GM21515 (cell line): Measurements from ENCODE around the gene ZNF79.
A peak's percentile ranks its signal among the peaks of the same experiment; 100 is the strongest.

Experiments used
- ATAC-seq: cut with Tn5 transposase; IDR thresholded peaks from one replicate; pipeline ENCODE4 v1.9.1; 2021; ENCODE audit not compliant: unreplicated experiment

The ZNF79 gene

GRCh38 chr9:127423476-127423933, 677 bp upstream of the ZNF79 start:
- ATAC-seq = no peak

GRCh38 chr9:127424676-127424999, 456 bp downstream of the ZNF79 start:
- no peak for ATAC-seq

GRCh38 chr9:127426756-127427155, 2.6 kb downstream of the ZNF79 start:
- ATAC-seq = no peak

GRCh38 chr9:127428348-127428747, 4.2 kb downstream of the ZNF79 start:
- ATAC-seq = no peak

- no peak for ATAC-seq
Observed at GRCh38 chr9:127430415-127430814, 6.2 kb downstream of the ZNF79 start.

- no peak for ATAC-seq
Observed at GRCh38 chr9:127437497-127438264, 13.5 kb downstream of the ZNF79 start.

GRCh38 chr9:127438394-127438793, 14.2 kb downstream of the ZNF79 start:
- ATAC-seq = no peak

- no peak for ATAC-seq
Observed at GRCh38 chr9:127444283-127444920, 20.2 kb downstream of the ZNF79 start.

- ATAC-seq = no peak
Observed at GRCh38 chr9:127444921-127445850, 21.0 kb downstream of the ZNF79 start.

GRCh38 chr9:127445851-127446712, 21.9 kb downstream of the ZNF79 start:
- no peak for ATAC-seq

GRCh38 chr9:127446713-127447415, 22.7 kb downstream of the ZNF79 start:
- ATAC-seq = no peak

- no peak for ATAC-seq
Observed at GRCh38 chr9:127447416-127448111, 23.4 kb downstream of the ZNF79 start.

GRCh38 chr9:127448112-127448805, 24.1 kb downstream of the ZNF79 start:
- ATAC-seq = no peak

GRCh38 chr9:127449332-127449966, 25.3 kb downstream of the ZNF79 start:
- ATAC-seq = no peak

- ATAC-seq = no peak
Observed at GRCh38 chr9:127450243-127450760, 26.1 kb downstream of the ZNF79 start.

- ATAC-seq = peak; percentile 62
Observed at GRCh38 chr9:127450830-127451607, 26.8 kb downstream of the ZNF79 start, which contains the start of the genes LRSAM1 and RPL12. Gene LRSAM1 (plus strand): TSS chr9:127451510. CDS start chr9:127454528, 3,018 bp downstream. Gene RPL12 (minus strand): TSS chr9:127451406. CDS start chr9:127451317, 89 bp downstream.

GRCh38 chr9:127451608-127451857, 27.4 kb downstream of the ZNF79 start:
- no peak for ATAC-seq
